Measurements from ENCODE around the gene ZNF239.

ZNF239 gene

DNA sequence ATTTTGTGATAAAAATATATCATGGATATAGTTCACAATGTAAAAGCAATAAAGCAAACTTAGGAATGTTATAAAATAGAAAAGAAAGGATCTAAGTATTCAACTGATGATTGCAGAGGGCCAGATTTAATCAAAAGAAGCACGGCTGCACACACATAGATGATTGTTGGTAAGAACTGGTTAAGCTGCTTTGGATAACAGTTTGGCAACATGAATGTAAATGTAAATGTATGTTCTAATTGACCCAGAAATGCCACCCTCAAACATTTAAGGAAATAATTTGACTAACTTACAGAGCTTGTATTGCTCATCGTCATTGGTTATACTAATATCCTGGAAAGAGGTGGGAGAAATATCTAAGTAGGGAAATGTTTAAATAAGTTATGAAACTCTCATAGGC lies 45.0 kb upstream of the ZNF239 start:
- H3K9me2 ChIP-seq (replicated peaks; ENCODE audit: low read depth, low read length), result no peaks in the 10 kb centered on the region
- no peak overlapping the region for H3K9ac ChIP-seq (ENCODE audit: low read depth, low read length, poor library complexity, severe bottlenecking)
- no peak for TF ChIP-seq EZH2phosphoT487 (IDR thresholded peaks at IDR 0.05; ENCODE audit: borderline replicate concordance)
- TF ChIP-seq, protein P1, sequence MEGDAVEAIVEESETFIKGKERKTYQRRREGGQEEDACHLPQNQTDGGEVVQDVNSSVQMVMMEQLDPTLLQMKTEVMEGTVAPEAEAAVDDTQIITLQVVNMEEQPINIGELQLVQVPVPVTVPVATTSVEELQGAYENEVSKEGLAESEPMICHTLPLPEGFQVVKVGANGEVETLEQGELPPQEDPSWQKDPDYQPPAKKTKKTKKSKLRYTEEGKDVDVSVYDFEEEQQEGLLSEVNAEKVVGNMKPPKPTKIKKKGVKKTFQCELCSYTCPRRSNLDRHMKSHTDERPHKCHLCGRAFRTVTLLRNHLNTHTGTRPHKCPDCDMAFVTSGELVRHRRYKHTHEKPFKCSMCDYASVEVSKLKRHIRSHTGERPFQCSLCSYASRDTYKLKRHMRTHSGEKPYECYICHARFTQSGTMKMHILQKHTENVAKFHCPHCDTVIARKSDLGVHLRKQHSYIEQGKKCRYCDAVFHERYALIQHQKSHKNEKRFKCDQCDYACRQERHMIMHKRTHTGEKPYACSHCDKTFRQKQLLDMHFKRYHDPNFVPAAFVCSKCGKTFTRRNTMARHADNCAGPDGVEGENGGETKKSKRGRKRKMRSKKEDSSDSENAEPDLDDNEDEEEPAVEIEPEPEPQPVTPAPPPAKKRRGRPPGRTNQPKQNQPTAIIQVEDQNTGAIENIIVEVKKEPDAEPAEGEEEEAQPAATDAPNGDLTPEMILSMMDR (conservative IDR thresholded peaks at IDR 0.05; ENCODE audit: low read length), result no peak
- no peaks in the 10 kb centered on the region for H4K20me1 ChIP-seq (ENCODE audit: insufficient read depth, low read length, poor library complexity, severe bottlenecking)
- no peaks in the 10 kb centered on the region for H3F3A ChIP-seq (ENCODE audit: low read depth)
- no peaks in the 10 kb centered on the region for H3K27me3 ChIP-seq (ENCODE audit: insufficient read depth, low read length, poor library complexity, severe bottlenecking)
- H3K4me2 ChIP-seq (ENCODE audit: low read depth, low read length, poor library complexity, severe bottlenecking), result no peak overlapping the region
- no peak overlapping the region for H2AFZ ChIP-seq (ENCODE audit: low read length)
- no peaks in the 10 kb centered on the region for H3K79me2 ChIP-seq (ENCODE audit: insufficient read depth, low read length)
- H3K36me3 ChIP-seq (ENCODE audit: insufficient read depth, low read length), result peaks cover 10% of the 10 kb centered on the region; the same call in 1 of the 2 replicates
- peaks cover 28% of the 10 kb centered on the region; the same call in 1 of the 2 replicates for H3K9me3 ChIP-seq (ENCODE audit: insufficient read depth, low read depth, low read length)
- no peak overlapping the region for H3K4me3 ChIP-seq (ENCODE audit: low read length, poor library complexity, severe bottlenecking)
- peaks cover 19% of the 10 kb centered on the region for H3K4me1 ChIP-seq (ENCODE audit: insufficient read depth, low read length, poor library complexity, severe bottlenecking)

DNA sequence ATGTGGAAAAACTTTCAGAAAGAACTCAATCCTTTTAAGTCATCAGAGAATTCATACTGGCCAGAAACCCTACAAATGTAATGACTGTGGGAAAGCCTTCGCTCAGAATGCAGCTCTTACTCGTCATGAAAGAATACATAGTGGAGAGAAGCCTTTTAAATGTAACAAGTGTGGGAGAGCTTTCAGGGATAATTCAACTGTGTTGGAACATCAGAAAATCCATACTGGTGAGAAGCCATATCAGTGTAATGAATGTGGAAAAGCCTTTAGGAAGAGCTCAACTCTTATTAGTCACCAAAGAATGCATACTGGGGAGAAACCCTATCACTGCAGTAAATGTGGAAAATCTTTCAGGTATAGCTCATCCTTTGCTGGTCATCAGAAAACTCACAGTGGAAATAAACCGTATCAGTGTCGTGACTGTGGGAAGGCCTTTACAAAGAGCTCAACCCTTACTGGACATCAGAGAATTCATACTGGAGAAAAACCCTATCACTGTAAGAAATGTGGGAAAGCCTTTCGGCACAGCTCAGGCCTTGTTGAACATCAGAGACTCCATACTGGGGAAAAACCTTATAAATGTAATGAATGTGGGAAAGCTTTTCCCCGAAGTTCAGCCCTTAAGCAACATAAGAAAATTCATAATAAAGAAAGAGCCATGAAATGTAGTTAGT lies 42.4 kb upstream of the ZNF239 start:
- TF ChIP-seq, protein P1 (conservative IDR thresholded peaks at IDR 0.05; ENCODE audit: low read length), result no peak
- TF ChIP-seq EZH2phosphoT487 (IDR thresholded peaks at IDR 0.05; ENCODE audit: borderline replicate concordance), result no peak
- Histone ChIP-seq H3K4me2 (ENCODE audit: low read depth, low read length, poor library complexity, severe bottlenecking) (no peak overlapping the region), H3K4me3 (ENCODE audit: low read length, poor library complexity, severe bottlenecking) (no peak overlapping the region), H3K36me3 (ENCODE audit: insufficient read depth, low read length) (peaks cover 10% of the 10 kb centered on the region; the same call in 1 of the 2 replicates), H3K79me2 (ENCODE audit: insufficient read depth, low read length) (no peaks in the 10 kb centered on the region), H3K9me2 (replicated peaks; ENCODE audit: low read depth, low read length) (no peaks in the 10 kb centered on the region), H3F3A (ENCODE audit: low read depth) (no peaks in the 10 kb centered on the region), H3K27me3 (ENCODE audit: insufficient read depth, low read length, poor library complexity, severe bottlenecking) (no peaks in the 10 kb centered on the region), H3K9ac (ENCODE audit: low read depth, low read length, poor library complexity, severe bottlenecking) (no peak overlapping the region), H3K9me3 (ENCODE audit: insufficient read depth, low read depth, low read length) (peaks cover 28% of the 10 kb centered on the region; the same call in 1 of the 2 replicates), H4K20me1 (ENCODE audit: insufficient read depth, low read length, poor library complexity, severe bottlenecking) (no peaks in the 10 kb centered on the region), H2AFZ (ENCODE audit: low read length) (no peak overlapping the region), H3K4me1 (ENCODE audit: insufficient read depth, low read length, poor library complexity, severe bottlenecking) (peaks cover 2% of the 10 kb centered on the region)

GRCh38 chr10:43610636-43611035 lies 36.2 kb upstream of the ZNF239 start:
- Histone ChIP-seq H3K4me1 (ENCODE audit: insufficient read depth, low read length, poor library complexity, severe bottlenecking) (peaks cover 17% of the 10 kb centered on the region), H3F3A (ENCODE audit: low read depth) (no peaks in the 10 kb centered on the region), H2AFZ (ENCODE audit: low read length) (no peak overlapping the region), H3K4me3 (ENCODE audit: low read length, poor library complexity, severe bottlenecking) (no peak overlapping the region), H3K4me2 (ENCODE audit: low read depth, low read length, poor library complexity, severe bottlenecking) (no peak overlapping the region), H4K20me1 (ENCODE audit: insufficient read depth, low read length, poor library complexity, severe bottlenecking) (no peaks in the 10 kb centered on the region), H3K36me3 (ENCODE audit: insufficient read depth, low read length) (no peaks in the 10 kb centered on the region), H3K79me2 (ENCODE audit: insufficient read depth, low read length) (0 out of 2 replicates have a peak, but pooled peaks cover 4% of the 10 kb centered on the region), H3K9me2 (replicated peaks; ENCODE audit: low read depth, low read length) (no peaks in the 10 kb centered on the region), H3K9me3 (ENCODE audit: insufficient read depth, low read depth, low read length) (0 out of 2 replicates have a peak, but pooled peaks cover 4% of the 10 kb centered on the region), H3K27me3 (ENCODE audit: insufficient read depth, low read length, poor library complexity, severe bottlenecking) (no peaks in the 10 kb centered on the region), H3K9ac (ENCODE audit: low read depth, low read length, poor library complexity, severe bottlenecking) (no peak overlapping the region)
- TF ChIP-seq, protein P1 (conservative IDR thresholded peaks at IDR 0.05; ENCODE audit: low read length), result no peak
- TF ChIP-seq EZH2phosphoT487 (IDR thresholded peaks at IDR 0.05; ENCODE audit: borderline replicate concordance), result no peak

Measured in Loucy (cell line).